Endothelial cell of umbilical vein (primary cell): Measurements from ENCODE around the gene VPS41. TPM values are rescaled to one million over a fixed set of nuclear protein-coding genes. Genes with fewer than 3 reads are reported as not detected.

Experiments
- BruUV-seq: library from RNA; stranded (reverse); fragments of 400-500 nt; replicated peaks from 2 replicates; lab custom pipeline; 2021; lab: Mats Ljungman, UMichigan
- CTCF ChIA-PET: fragments of 300-600, 350-600 bp; sonication (Branson Sonifier 250); formaldehyde crosslinking; loops from one replicate; lab custom pipeline; 2021; ENCODE audit warnings: antibody characterized with exemption, inconsistent platforms; lab: Charles Lee
- POLR2A ChIA-PET: fragments of 300-600, 350-600 bp; sonication (Branson Sonifier 250); formaldehyde crosslinking; loops from one replicate; lab custom pipeline; 2021; ENCODE audit warnings: antibody characterized with exemption, inconsistent platforms; lab: Charles Lee
- DNase-seq: peaks from one replicate; pipeline ENCODE4 v3.0.0-alpha.2; 2011; ENCODE audit warnings: low read depth, low spot score
- FAIRE-seq: peaks from 2 replicates; lab custom pipeline; 2011; peaks lifted over from hg19 to GRCh38; lab: Jason Lieb, UNC
- H2AFZ ChIP-seq: 2 replicates; pipeline ENCODE4 v1.6.0; 2012; ENCODE audit warnings: low read depth, low read length, control low read depth, inconsistent platforms
- H3K27ac ChIP-seq: 2 replicates; pipeline ENCODE4 v1.5.1; 2011; ENCODE audit warnings: low read depth, mild to moderate bottlenecking, control low read depth, low read length, moderate library complexity; ENCODE audit not compliant: insufficient read depth
- H3K27me3 ChIP-seq, 2 experiments: 2 replicates each; pipeline versions ENCODE4 v1.6.0 to v1.6.1; 2011; ENCODE audit warnings: low read length in 2 of 2, mixed read lengths in 1 of 2; ENCODE audit not compliant: control insufficient read depth in 2 of 2, insufficient read depth in 2 of 2
- H3K36me3 ChIP-seq, 2 experiments: 2 replicates in 1 of 2; 3 replicates in 1 of 2; pipeline ENCODE4 v1.5.1; 2011; ENCODE audit warnings: low read length in 2 of 2, mild to moderate bottlenecking in 1 of 2, moderate library complexity in 1 of 2; ENCODE audit not compliant: control insufficient read depth in 2 of 2, insufficient read depth in 2 of 2; ENCODE audit errors: extremely low read depth in 1 of 2
- H3K4me1 ChIP-seq: 3 replicates; pipeline ENCODE4 v1.5.1; 2011; ENCODE audit warnings: mild to moderate bottlenecking, low read length; ENCODE audit not compliant: control insufficient read depth, insufficient read depth; ENCODE audit errors: extremely low read depth
- H3K4me2 ChIP-seq: 2 replicates; pipeline ENCODE4 v1.6.1; 2011; ENCODE audit warnings: low read length, control low read depth, mixed read lengths; ENCODE audit not compliant: insufficient read depth
- H3K4me3 ChIP-seq, 3 experiments: fragments of 200-600 bp in 1 of 3; sonication (generic), shearing (Covaris generic) in 1 of 3; replicated peaks in 1 of 3; 2 replicates each; pipeline ENCODE4 v1.5.1; 2011 to 2016; ENCODE audit warnings: control low read depth in 3 of 3, low read length in 3 of 3, mild to moderate bottlenecking in 2 of 3, inconsistent platforms in 1 of 3, low read depth in 1 of 3, moderate library complexity in 1 of 3; ENCODE audit not compliant: insufficient read depth in 1 of 3
- H3K79me2 ChIP-seq: 2 replicates; pipeline ENCODE4 v1.6.0; 2012; ENCODE audit warnings: low read length, inconsistent platforms; ENCODE audit not compliant: control insufficient read depth, insufficient read depth
- H3K9ac ChIP-seq: replicated peaks from 2 replicates; pipeline ENCODE3; 2011; ENCODE audit warnings: low read length, control low read depth; ENCODE audit not compliant: insufficient read depth; ENCODE audit errors: extremely low read depth
- H3K9me1 ChIP-seq: replicated peaks from 3 replicates; pipeline ENCODE4 v1.6.0; 2011; ENCODE audit warnings: mild to moderate bottlenecking, low read length; ENCODE audit not compliant: control insufficient read depth, insufficient read depth; ENCODE audit errors: extremely low read depth
- H3K9me3 ChIP-seq: replicated peaks from 2 replicates; pipeline ENCODE4 v1.5.1; 2012; ENCODE audit warnings: low read length, inconsistent platforms; ENCODE audit not compliant: control insufficient read depth, insufficient read depth
- H4K20me1 ChIP-seq: replicated peaks from 2 replicates; pipeline ENCODE3; 2011; ENCODE audit warnings: mild to moderate bottlenecking, low read length; ENCODE audit not compliant: control insufficient read depth, insufficient read depth; ENCODE audit errors: extremely low read depth
- EZH2 ChIP-seq: IDR thresholded peaks from 2 replicates; pipeline ENCODE4 v1.6.1; 2012; ENCODE audit warnings: borderline replicate concordance, low read depth, mild to moderate bottlenecking, moderate library complexity, low read length, inconsistent platforms; ENCODE audit not compliant: severe bottlenecking
- JUN ChIP-seq: IDR thresholded peaks from 2 replicates; pipeline ENCODE4 v1.6.1; 2011; ENCODE audit warnings: borderline replicate concordance, low read depth; ENCODE audit not compliant: insufficient read length, insufficient read depth
- MYC ChIP-seq: IDR thresholded peaks from one replicate; pipeline ENCODE4 v1.6.1; 2011; ENCODE audit warnings: mild to moderate bottlenecking, low read depth, low read length
- POLR2AphosphoS5 ChIP-seq: IDR thresholded peaks from 2 replicates; pipeline ENCODE4 v1.6.1; 2012; ENCODE audit warnings: low read depth, mild to moderate bottlenecking, control low read depth, low read length, moderate library complexity; ENCODE audit not compliant: insufficient read depth
- dilution Hi-C: fragments of 300-500 bp; cut with MboI; formaldehyde crosslinking; loops from one replicate; pipeline ENCODE4 v1.15.0; 2019; ENCODE audit warnings: low sequenced_read_pairs; ENCODE audit not compliant: extremely low pct_ligation_motif_present
- intact Hi-C: fragments of 100-400 bp; cut with micrococcal nuclease; formaldehyde crosslinking; loops from one replicate; pipeline ENCODE4 v1.10.0; 2022
- polyA plus RNA-seq, 4 experiments: library from polyadenylated mRNA; depleted of rRNA in 3 of 4; stranded (reverse) in 3 of 4; unstranded in 1 of 4; fragments of >200 nt; gene quantifications; 2 replicates each; pipeline versions ENCODE4 v1.2.1 to v1.2.3, GENCODE V29; 2011 to 2012; ENCODE audit warnings: missing spikeins in 1 of 4
- total RNA-seq: library from RNA; stranded (reverse); gene quantifications from 2 replicates; pipeline ENCODE4 v1.2.3, GENCODE V29; 2021
- TF ChIP-seq, protein P1 (sequence below): IDR thresholded peaks from 2 replicates; pipeline ENCODE4 v1.6.1; 2011; ENCODE audit not compliant: insufficient read depth, insufficient read length
- TF ChIP-seq, protein P2 (sequence below), 2 donors: IDR thresholded peaks; 1 replicate in 1 of 2; 2 replicates in 1 of 2; pipeline ENCODE4 v1.5.1; 2011; ENCODE audit warnings: low read length in 2 of 2, mild to moderate bottlenecking in 2 of 2, moderate library complexity in 2 of 2, control low read depth in 1 of 2, inconsistent platforms in 1 of 2, low read depth in 1 of 2; ENCODE audit not compliant: insufficient read depth in 1 of 2; ENCODE audit errors: extremely low read depth in 1 of 2

The VPS41 gene
- total and polyA plus RNA-seq, 2 donors (not counting 3 experiments of a cell fraction or from before 2014, with no cell fraction given) = 14.3 to 79.8 TPM

DNA sequence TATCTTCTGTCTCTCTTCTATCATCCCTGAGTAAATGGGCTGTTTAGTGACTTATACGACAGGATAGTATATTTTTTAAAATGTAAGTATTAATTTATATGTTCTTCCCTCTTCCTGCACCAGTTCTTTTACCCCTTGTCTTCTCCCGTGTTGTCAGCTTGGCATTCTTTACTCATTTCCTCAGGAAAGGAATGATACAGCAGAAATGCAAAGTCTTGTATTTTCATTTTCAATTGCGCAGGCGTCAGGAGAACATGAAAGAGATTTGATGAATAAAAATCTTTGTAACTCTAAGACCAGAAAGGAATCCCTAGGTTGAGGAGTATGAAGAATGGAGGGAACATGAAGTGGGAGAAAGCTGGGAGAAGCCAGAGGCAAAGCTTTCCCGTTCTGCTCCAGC is 18.8 kb upstream of the VPS41 start:
- POLR2A ChIA-PET = no interaction called here
- H3K27ac ChIP-seq = no peak overlapping the region
- H3K9me3 ChIP-seq = no peaks in the 10 kb centered on the region
- H3K27me3 ChIP-seq = no peaks in the 10 kb centered on the region
- intact Hi-C loops = no loop called here
- H3K4me2 ChIP-seq = peak overlapping the region; percentile 8
- no peak overlapping the region for H3K4me3 ChIP-seq
- no peaks in the 10 kb centered on the region for H3K9me1 ChIP-seq
- DNase-seq = peak; percentile 7
- CTCF ChIA-PET = no interaction called here
- FAIRE-seq = no peak
- no peaks in the 10 kb centered on the region for H4K20me1 ChIP-seq
- no peaks in the 10 kb centered on the region for H3K36me3 ChIP-seq
- no peak for TF ChIP-seq MYC
- TF ChIP-seq, protein P1, sequence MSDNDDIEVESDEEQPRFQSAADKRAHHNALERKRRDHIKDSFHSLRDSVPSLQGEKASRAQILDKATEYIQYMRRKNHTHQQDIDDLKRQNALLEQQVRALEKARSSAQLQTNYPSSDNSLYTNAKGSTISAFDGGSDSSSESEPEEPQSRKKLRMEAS = no peak
- TF ChIP-seq POLR2AphosphoS5 = no peak
- TF ChIP-seq, protein P2, sequence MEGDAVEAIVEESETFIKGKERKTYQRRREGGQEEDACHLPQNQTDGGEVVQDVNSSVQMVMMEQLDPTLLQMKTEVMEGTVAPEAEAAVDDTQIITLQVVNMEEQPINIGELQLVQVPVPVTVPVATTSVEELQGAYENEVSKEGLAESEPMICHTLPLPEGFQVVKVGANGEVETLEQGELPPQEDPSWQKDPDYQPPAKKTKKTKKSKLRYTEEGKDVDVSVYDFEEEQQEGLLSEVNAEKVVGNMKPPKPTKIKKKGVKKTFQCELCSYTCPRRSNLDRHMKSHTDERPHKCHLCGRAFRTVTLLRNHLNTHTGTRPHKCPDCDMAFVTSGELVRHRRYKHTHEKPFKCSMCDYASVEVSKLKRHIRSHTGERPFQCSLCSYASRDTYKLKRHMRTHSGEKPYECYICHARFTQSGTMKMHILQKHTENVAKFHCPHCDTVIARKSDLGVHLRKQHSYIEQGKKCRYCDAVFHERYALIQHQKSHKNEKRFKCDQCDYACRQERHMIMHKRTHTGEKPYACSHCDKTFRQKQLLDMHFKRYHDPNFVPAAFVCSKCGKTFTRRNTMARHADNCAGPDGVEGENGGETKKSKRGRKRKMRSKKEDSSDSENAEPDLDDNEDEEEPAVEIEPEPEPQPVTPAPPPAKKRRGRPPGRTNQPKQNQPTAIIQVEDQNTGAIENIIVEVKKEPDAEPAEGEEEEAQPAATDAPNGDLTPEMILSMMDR (IDR thresholded peaks at IDR 0.05; ENCODE audit: extremely low read depth in 1 of 2, insufficient read depth in 1 of 2, low read depth in 1 of 2, low read length in 2 of 2) = no peak
- TF ChIP-seq JUN = no peak
- no peak for TF ChIP-seq EZH2
- BruUV-seq = no TSS peak
- dilution Hi-C loops = no loop called here
- peak overlapping the region; percentile 71 for H2AFZ ChIP-seq
- no peak overlapping the region for H3K9ac ChIP-seq
- peaks cover 12% of the 10 kb centered on the region for H3K4me1 ChIP-seq
- no peaks in the 10 kb centered on the region for H3K79me2 ChIP-seq
